ENCODE measurements around the gene RTN4. TPM values are rescaled to one million over a fixed set of nuclear protein-coding genes. Genes with fewer than 3 reads are reported as not detected.

Gene RTN4
- total and polyA plus RNA-seq, 2 experiments from 2014 or later = 218 to 221 TPM

DNA sequence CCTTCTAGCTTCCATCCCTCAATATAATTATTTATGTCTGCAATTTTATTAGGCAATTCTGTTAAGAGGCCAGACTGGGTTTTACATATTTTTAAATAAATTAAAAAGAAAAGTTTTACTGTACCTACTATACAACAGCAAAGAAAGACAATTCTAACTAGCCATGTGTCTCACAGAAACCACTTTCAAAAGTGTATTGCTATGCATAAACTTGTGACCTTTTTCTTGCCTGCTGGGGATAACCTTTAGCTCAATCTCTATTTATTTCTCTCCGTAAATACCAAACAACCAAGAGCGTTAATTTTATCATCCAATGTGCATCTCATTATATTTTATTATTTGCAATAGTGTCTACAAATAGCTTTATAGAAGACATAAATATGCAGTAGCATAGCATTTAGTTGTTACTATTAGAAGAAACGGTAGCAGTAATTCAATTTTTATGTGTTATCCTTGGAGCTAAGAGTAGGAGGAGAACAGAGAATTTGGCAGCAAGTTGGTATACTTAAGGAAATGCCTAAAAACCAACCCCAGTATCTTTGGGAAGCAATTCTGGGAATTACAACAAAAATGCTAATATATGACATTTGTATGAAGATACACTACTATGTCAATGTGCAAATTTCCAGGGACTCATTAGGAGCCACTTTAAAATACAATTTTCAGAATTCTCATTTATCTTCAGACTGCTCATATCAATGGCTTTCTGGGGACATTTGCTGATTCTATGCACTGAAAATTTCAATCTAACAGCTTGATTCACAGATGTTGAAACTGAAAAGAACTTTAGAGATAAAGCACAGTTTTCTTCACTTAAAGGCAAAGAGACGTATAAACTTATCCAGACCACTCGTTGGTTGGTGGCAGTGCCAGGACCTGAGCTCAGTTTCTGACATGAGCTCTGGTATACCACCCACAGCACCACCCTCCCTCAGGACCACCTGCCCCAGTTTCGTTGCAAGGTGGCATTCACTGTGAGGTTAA, 23.0 kb upstream of the RTN4 start:
- no peak for ATAC-seq
- no peaks in the 10 kb centered on the region for H3K36me3 Mint-ChIP-seq (ENCODE audit: low read depth)

More for the DNA sequence above, 23.0 kb upstream of the RTN4 start:
- no peaks in the 10 kb centered on the region for H3K4me1 ChIP-seq (ENCODE audit: insufficient read depth)
- H4K20me1 ChIP-seq (replicated peaks; ENCODE audit: insufficient read depth) = no peaks in the 10 kb centered on the region
- H3K4me1 Mint-ChIP-seq = no peaks in the 10 kb centered on the region
- no peak overlapping the region for H3K4me2 ChIP-seq
- no peaks in the 10 kb centered on the region for H3F3A ChIP-seq (replicated peaks; ENCODE audit: low read depth)
- no peaks in the 10 kb centered on the region for H3K36me3 ChIP-seq (ENCODE audit: insufficient read depth)
- no peak overlapping the region for H3K4me3 Mint-ChIP-seq
- no peak overlapping the region for H3K27ac Mint-ChIP-seq
- H3K27me3 Mint-ChIP-seq (ENCODE audit: insufficient read depth, low read depth, poor library complexity) = peaks cover 3% of the 10 kb centered on the region
- no peak overlapping the region for H3K4me3 ChIP-seq
- no peak overlapping the region for H2AFZ ChIP-seq
- no peaks in the 10 kb centered on the region for H3K79me2 ChIP-seq (replicated peaks; ENCODE audit: insufficient read depth)
- H3K27ac ChIP-seq (ENCODE audit: low read depth) = no peak overlapping the region
- no peaks in the 10 kb centered on the region; the same call in 1 of the 2 replicates for H3K9me2 ChIP-seq (ENCODE audit: insufficient read depth)
- no peak for DNase-seq (ENCODE audit: low spot score)
- no peaks in the 10 kb centered on the region for H3K9me3 Mint-ChIP-seq
- no peaks in the 10 kb centered on the region for H3K27me3 ChIP-seq (ENCODE audit: insufficient read depth)
- no peak for TF ChIP-seq EZH2 (IDR thresholded peaks at IDR 0.05; ENCODE audit: low read depth, unreplicated experiment)
- no peak for TF ChIP-seq NANOG (IDR thresholded peaks at IDR 0.05; ENCODE audit: borderline replicate concordance)
- TF ChIP-seq, protein P1, sequence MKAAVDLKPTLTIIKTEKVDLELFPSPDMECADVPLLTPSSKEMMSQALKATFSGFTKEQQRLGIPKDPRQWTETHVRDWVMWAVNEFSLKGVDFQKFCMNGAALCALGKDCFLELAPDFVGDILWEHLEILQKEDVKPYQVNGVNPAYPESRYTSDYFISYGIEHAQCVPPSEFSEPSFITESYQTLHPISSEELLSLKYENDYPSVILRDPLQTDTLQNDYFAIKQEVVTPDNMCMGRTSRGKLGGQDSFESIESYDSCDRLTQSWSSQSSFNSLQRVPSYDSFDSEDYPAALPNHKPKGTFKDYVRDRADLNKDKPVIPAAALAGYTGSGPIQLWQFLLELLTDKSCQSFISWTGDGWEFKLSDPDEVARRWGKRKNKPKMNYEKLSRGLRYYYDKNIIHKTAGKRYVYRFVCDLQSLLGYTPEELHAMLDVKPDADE (IDR thresholded peaks at IDR 0.05) = no peak
- no peak for TF ChIP-seq JUNB (IDR thresholded peaks at IDR 0.05; ENCODE audit: unreplicated experiment)
- TF ChIP-seq, protein P2, sequence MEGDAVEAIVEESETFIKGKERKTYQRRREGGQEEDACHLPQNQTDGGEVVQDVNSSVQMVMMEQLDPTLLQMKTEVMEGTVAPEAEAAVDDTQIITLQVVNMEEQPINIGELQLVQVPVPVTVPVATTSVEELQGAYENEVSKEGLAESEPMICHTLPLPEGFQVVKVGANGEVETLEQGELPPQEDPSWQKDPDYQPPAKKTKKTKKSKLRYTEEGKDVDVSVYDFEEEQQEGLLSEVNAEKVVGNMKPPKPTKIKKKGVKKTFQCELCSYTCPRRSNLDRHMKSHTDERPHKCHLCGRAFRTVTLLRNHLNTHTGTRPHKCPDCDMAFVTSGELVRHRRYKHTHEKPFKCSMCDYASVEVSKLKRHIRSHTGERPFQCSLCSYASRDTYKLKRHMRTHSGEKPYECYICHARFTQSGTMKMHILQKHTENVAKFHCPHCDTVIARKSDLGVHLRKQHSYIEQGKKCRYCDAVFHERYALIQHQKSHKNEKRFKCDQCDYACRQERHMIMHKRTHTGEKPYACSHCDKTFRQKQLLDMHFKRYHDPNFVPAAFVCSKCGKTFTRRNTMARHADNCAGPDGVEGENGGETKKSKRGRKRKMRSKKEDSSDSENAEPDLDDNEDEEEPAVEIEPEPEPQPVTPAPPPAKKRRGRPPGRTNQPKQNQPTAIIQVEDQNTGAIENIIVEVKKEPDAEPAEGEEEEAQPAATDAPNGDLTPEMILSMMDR (conservative IDR thresholded peaks at IDR 0.05; ENCODE audit: low read depth in 2 of 2) = no peak
- TF ChIP-seq, protein P3, sequence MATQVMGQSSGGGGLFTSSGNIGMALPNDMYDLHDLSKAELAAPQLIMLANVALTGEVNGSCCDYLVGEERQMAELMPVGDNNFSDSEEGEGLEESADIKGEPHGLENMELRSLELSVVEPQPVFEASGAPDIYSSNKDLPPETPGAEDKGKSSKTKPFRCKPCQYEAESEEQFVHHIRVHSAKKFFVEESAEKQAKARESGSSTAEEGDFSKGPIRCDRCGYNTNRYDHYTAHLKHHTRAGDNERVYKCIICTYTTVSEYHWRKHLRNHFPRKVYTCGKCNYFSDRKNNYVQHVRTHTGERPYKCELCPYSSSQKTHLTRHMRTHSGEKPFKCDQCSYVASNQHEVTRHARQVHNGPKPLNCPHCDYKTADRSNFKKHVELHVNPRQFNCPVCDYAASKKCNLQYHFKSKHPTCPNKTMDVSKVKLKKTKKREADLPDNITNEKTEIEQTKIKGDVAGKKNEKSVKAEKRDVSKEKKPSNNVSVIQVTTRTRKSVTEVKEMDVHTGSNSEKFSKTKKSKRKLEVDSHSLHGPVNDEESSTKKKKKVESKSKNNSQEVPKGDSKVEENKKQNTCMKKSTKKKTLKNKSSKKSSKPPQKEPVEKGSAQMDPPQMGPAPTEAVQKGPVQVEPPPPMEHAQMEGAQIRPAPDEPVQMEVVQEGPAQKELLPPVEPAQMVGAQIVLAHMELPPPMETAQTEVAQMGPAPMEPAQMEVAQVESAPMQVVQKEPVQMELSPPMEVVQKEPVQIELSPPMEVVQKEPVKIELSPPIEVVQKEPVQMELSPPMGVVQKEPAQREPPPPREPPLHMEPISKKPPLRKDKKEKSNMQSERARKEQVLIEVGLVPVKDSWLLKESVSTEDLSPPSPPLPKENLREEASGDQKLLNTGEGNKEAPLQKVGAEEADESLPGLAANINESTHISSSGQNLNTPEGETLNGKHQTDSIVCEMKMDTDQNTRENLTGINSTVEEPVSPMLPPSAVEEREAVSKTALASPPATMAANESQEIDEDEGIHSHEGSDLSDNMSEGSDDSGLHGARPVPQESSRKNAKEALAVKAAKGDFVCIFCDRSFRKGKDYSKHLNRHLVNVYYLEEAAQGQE (IDR thresholded peaks at IDR 0.05; ENCODE audit: unreplicated experiment) = no peak
- TF ChIP-seq CREB1 (CRISPR knock-in tag; IDR thresholded peaks at IDR 0.05; ENCODE audit: low read depth) = no peak
- TF ChIP-seq STAT1 (IDR thresholded peaks at IDR 0.05; ENCODE audit: unreplicated experiment) = no peak
- TF ChIP-seq ZNF331 (CRISPR knock-in tag; IDR thresholded peaks at IDR 0.05; ENCODE audit: low read depth) = no peak

All from GM23338 (cell line).